Stimulated activated CD4-positive, alpha-beta T cell treated with anti-CD3 and anti-CD28 coated beads, Interleukin-12 subunit alpha, Interleukin-12 subunit beta, amount 100 ng/mL, for 48 hours (primary cell): ENCODE measurements around the gene JAZF1.
"Not testable (repeated sequence)": the region's sequence is repeated elsewhere in the genome, so short reads cannot be mapped to it uniquely, and the experiment has no call there.

Experiments
- DNase-seq, 3 donors: peaks; one replicate each; pipeline ENCODE4 v3.0.0-alpha.2; 2020; ENCODE audit warnings: low read depth in 2 of 3, low spot score in 1 of 3

JAZF1 gene

DNA sequence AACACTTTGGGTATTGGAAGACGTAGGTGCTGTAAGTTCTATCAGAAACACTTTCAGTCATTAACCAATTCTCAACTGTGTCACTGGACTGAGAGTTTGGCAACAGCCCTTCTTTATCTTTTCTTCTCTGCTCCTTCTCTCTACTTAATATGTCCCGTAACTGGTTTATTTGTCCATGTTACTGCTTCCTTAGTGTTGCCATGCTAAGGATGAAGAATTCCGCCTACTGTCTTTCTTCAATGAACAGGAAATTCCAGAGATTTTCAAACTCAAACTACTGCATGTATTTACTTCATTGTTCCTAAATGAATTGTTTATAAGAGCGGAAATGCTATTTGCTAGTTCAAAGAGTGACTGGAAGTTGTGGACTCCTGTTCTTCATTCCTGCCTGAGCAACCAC is 296.9 kb downstream of the JAZF1 start:
- DNase-seq = no peak

DNA sequence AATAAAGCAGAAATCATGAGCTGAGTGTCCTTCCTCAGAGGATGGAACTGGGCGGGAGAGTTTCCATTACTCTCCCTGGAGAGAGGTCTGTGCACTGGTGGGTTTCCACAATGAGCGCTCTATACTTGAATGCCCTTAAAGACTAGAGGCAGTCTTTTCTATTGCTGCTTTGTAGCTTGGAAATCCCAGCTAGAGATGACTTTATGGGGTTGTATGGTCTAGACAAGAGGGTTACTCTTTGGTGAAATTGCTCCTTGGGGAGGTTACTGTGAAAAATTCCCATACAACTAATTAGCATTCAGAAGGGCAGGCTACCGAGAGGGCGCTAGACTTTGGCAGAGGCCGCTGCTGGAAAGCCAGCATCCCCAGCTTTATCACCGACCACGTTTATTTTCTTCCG is 303.8 kb downstream of the JAZF1 start:
- DNase-seq = no peak

DNA sequence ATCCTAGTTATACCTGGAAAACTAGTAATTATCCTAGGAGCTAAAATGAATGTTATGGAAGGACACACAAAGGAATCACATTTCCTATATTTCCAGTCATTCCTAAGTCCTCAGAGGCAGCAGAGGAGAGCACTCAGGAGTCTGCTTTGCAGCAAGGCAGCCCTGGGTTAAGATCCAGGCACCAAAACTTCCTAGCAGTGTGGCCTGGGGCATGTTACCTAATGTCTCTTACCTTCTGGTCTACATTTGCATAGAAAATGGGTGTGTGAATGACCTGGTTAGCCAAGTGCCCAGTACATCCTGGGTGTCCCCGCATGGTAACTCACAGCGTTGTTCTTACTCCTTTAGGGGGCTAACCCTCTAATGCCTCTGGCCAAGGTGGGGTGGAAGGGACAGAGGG is 304.8 kb downstream of the JAZF1 start:
- DNase-seq = no peak

DNA sequence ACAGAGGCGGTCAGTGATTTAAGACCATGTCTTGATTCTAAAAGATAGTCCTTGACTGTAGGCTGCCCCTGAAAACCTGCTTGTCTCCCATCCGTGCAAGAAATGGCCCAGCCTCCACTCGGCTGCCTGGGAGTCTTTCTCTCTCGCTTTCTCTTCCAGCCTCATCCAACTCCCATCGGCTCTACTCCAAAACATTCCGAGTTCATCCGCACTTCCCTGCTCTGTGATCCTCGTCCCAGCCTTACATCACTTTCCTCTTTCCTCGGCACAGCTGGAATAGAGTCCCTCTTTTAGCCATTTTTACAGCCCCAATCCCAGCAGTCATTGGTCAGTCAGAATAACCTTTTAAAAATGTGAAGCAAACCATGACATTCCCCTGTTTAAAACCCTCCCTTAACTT is 305.5 kb downstream of the JAZF1 start:
- DNase-seq = no peak

GRCh38 chr7:27873981-27874957 is 306.3 kb downstream of the JAZF1 start:
- DNase-seq = no peak

DNA sequence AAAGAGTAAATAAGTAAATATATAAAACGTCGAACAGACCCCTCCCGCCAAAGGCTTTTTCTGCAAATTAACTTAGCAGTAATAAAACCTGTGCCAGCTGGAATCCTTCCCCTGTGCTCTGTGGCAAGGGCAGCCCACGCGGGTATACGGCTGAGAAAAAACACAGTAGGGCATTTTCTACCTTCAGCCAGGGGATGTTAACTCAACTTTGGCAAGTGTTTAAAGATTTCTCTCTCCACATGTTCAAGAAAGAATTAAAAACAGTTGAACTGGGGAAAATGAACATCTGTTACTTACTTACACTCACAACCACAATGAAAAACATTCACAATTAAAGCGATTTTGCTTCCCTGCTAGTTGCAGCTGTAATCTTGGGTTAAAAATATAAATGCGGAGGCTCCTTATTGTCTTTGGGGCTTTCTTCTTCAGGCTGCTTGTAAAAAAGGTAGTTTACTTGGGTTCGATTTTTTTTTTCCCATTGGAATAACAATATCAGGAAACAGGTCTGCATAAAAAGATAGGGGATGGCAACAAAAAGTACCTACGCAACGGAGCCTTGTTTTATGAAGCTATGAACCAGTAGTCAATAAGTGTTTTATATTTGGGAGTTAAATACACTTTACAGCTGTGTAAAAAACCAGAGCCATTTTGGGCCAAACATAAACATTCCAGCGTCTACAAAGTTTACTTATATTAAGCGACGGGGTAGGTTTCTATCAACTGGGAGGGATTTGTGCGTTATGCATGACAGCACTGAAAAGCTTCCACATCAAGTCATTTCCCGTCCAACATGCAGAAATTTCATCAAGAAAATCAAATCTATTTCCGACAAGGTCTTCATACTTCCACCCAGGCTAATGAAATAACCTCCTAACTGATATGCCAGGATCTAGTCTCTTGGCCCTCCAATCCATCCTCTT is 308.0 kb downstream of the JAZF1 start:
- no peak for DNase-seq

- DNase-seq = no peak
Observed at GRCh38 chr7:27871866-27872265, 308.7 kb downstream of the JAZF1 start.

- DNase-seq = no peak
Observed at GRCh38 chr7:27871086-27871485, 309.5 kb downstream of the JAZF1 start.

DNA sequence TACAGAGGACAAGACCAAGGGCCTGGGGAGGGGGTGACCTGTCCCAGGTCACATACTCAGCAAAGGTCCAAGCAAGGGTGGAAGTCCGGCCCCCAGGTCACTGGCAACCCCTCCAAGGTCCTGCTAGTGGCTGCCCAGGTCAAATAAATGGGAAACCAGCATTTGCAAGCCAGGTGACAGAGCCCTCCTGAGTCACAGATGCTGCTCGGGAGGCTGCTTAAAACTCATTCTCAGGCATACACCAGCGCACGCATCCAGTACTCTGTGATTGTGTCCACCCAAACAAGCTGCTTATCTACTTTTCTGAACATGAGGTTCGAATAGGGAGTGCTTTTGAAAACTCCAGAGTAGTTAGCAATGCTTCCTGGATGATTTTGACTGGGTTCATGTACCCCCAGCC is 310.0 kb downstream of the JAZF1 start:
- DNase-seq = no peak

DNA sequence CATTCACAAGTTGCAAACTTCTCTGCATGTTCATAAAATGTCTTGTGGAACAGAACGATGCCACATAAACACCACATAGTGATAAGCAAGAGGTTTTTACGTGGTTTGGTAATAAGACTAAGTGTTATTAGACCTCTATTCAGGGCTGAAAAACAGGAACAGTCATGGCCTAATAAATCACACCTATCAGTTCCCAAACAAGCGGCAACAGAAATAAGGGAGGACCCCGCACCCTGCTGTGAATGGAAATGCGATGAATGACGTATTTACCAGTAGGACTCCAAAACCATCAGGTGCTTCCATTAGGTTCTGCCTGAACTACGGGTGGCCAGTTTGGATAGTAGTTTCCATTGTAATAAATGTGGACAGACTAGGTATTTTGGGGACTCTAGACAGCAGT is 311.5 kb downstream of the JAZF1 start:
- no peak for DNase-seq

GRCh38 chr7:27868131-27868550 is 312.5 kb downstream of the JAZF1 start:
- DNase-seq = no peak

GRCh38 chr7:27866828-27867672 is 313.5 kb downstream of the JAZF1 start:
- DNase-seq = no peak

- no peak for DNase-seq
Observed at GRCh38 chr7:27866256-27866655, 314.3 kb downstream of the JAZF1 start.

- DNase-seq = no peak
Observed at GRCh38 chr7:27863880-27864279, 316.7 kb downstream of the JAZF1 start.

GRCh38 chr7:27861747-27862146 is 318.8 kb downstream of the JAZF1 start:
- no peak for DNase-seq

- DNase-seq = no peak
Observed at GRCh38 chr7:27860800-27861199, 319.8 kb downstream of the JAZF1 start.

GRCh38 chr7:27856703-27857485 is 323.7 kb downstream of the JAZF1 start:
- not testable (repeated sequence) for DNase-seq

GRCh38 chr7:27850531-27850930 is 330.1 kb downstream of the JAZF1 start:
- DNase-seq = no peak

- DNase-seq = no peak
Observed at GRCh38 chr7:27846388-27846787, 334.2 kb downstream of the JAZF1 start.
